ENCODE results near the gene MAN2A2. TPM values are rescaled to one million over a fixed set of nuclear protein-coding genes. Genes with fewer than 3 reads are reported as not detected.
"Not testable (repeated sequence)": the region's sequence is repeated elsewhere in the genome, so short reads cannot be mapped to it uniquely, and the experiment has no call there.

The MAN2A2 gene
- total RNA-seq, 4 donors from 2014 or later: 56.8 to 124 (median 92.4) TPM

- Histone ChIP-seq H3K4me1 (peaks cover 30 to 42% of the 10 kb centered on the region in 2 donors), H3K36me3 (peaks cover 0 to 22% of the 10 kb centered on the region in 2 donors), H3K9me3 (no peaks in the 10 kb centered on the region), H3K27me3 (no peaks in the 10 kb centered on the region), H3K27ac (peak overlapping the region; percentile 93 to 98 (median 96)), H3K4me3 (peak overlapping the region; percentile 78 to 97 (median 88))
- TF ChIP-seq CTCF (IDR thresholded peaks at IDR 0.05 in 4 of 5, conservative IDR thresholded peaks at IDR 0.05 in 1 of 5) (no peak), POLR2A (IDR thresholded peaks at IDR 0.05) (peak; percentile 41 to 70)
- in situ Hi-C loops (cut with MboI; ENCODE audit: low sequenced_read_pairs in 4 of 4) (no loop called here), intact Hi-C loops (cut with DNase I; ENCODE audit: low total_unique reads) (loop anchor here (2.0 to 5.0 kb wide), 4 partner anchors 30 to 210 kb away; partner anchors contain the start of genes BLM and MAN2A2)
- ATAC-seq (peak; percentile 57 to 62), DNase-seq (peak; percentile 36 to 63)
Measured at GRCh38 chr15:90872486-90873184, 30.5 kb upstream of the MAN2A2 start.

- no peak for TF ChIP-seq CTCF (IDR thresholded peaks at IDR 0.05 in 4 of 5, conservative IDR thresholded peaks at IDR 0.05 in 1 of 5)
- no peak for DNase-seq
- H3K4me3 ChIP-seq: peak overlapping the region; percentile 78 to 97 (median 88)
- intact Hi-C loops (cut with DNase I; ENCODE audit: low total_unique reads): loop anchor here (2.0 to 5.0 kb wide), 4 partner anchors 29 to 211 kb away; partner anchors contain the start of genes BLM and MAN2A2
- H3K9me3 ChIP-seq: no peaks in the 10 kb centered on the region
- no peaks in the 10 kb centered on the region for H3K27me3 ChIP-seq
- peaks cover 0 to 31% of the 10 kb centered on the region in 2 donors for H3K36me3 ChIP-seq
- in situ Hi-C loops (cut with MboI; ENCODE audit: low sequenced_read_pairs in 4 of 4): no loop called here
- H3K4me1 ChIP-seq: peaks cover 30 to 42% of the 10 kb centered on the region in 2 donors
- peak overlapping the region; percentile 93 to 98 (median 96) for H3K27ac ChIP-seq
- no peak for ATAC-seq
Measured at GRCh38 chr15:90873488-90873997, 29.6 kb upstream of the MAN2A2 start.

- no peak for DNase-seq
- H3K27ac ChIP-seq: peak overlapping the region; percentile 93 to 98 (median 96)
- TF ChIP-seq CTCF (IDR thresholded peaks at IDR 0.05 in 4 of 5, conservative IDR thresholded peaks at IDR 0.05 in 1 of 5): no peak
- TF ChIP-seq POLR2A (IDR thresholded peaks at IDR 0.05): no peak
- peaks cover 0 to 36% of the 10 kb centered on the region in 2 donors for H3K36me3 ChIP-seq
- H3K4me1 ChIP-seq: peaks cover 24 to 38% of the 10 kb centered on the region in 2 donors
- in situ Hi-C loops (cut with MboI; ENCODE audit: low sequenced_read_pairs in 4 of 4): no loop called here
- H3K27me3 ChIP-seq: no peaks in the 10 kb centered on the region
- ATAC-seq: no peak
- no peaks in the 10 kb centered on the region for H3K9me3 ChIP-seq
- H3K4me3 ChIP-seq: peak overlapping the region in 3 of 4 donors; percentile 79 to 97 (median 96)
- intact Hi-C loops (cut with DNase I; ENCODE audit: low total_unique reads): loop anchor here (2.0 to 5.0 kb wide), 4 partner anchors 29 to 212 kb away; partner anchors contain the start of genes BLM and MAN2A2
Measured at GRCh38 chr15:90873998-90874605, 29.0 kb upstream of the MAN2A2 start.

- H3K27me3 ChIP-seq, H3K4me3 ChIP-seq, DNase-seq, ATAC-seq, H3K9me3 ChIP-seq, H3K27ac ChIP-seq: not testable (repeated sequence)
- intact Hi-C loops (cut with DNase I; ENCODE audit: low total_unique reads): loop anchor here (5.0 kb wide), 1 partner anchor 213 kb away; no protein-coding TSS in a partner anchor
- in situ Hi-C loops (cut with MboI; ENCODE audit: low sequenced_read_pairs in 4 of 4): loop anchor here (25.0 kb wide), 3 partner anchors 163 to 563 kb away; partner anchors contain the start of gene BLM (in 2 of the 4)
- peaks cover 0 to 45% of the 10 kb centered on the region in 2 donors for H3K36me3 ChIP-seq
- H3K4me1 ChIP-seq: peaks cover 23 to 30% of the 10 kb centered on the region in 2 donors
Measured at GRCh38 chr15:90874986-90875385, 28.1 kb upstream of the MAN2A2 start.

- Histone ChIP-seq H3K27ac (no peak overlapping the region), H3K36me3 (peaks cover 0 to 51% of the 10 kb centered on the region in 2 donors), H3K27me3 (no peaks in the 10 kb centered on the region), H3K4me3 (no peak overlapping the region), H3K4me1 (peaks cover 23 to 24% of the 10 kb centered on the region in 2 donors), H3K9me3 (no peaks in the 10 kb centered on the region)
- DNase-seq (no peak), ATAC-seq (no peak)
- TF ChIP-seq POLR2A (IDR thresholded peaks at IDR 0.05): no peak
- TF ChIP-seq CTCF (IDR thresholded peaks at IDR 0.05 in 4 of 5, conservative IDR thresholded peaks at IDR 0.05 in 1 of 5): no peak
- intact Hi-C loops (cut with DNase I; ENCODE audit: low total_unique reads): no loop called here
- in situ Hi-C loops (cut with MboI; ENCODE audit: low sequenced_read_pairs in 4 of 4): loop anchor here (25.0 kb wide), 3 partner anchors 163 to 563 kb away; partner anchors contain the start of gene BLM (in 2 of the 4)
Measured at GRCh38 chr15:90875549-90875981, 27.5 kb upstream of the MAN2A2 start.
